SK-N-SH (cell line): ENCODE measurements around the gene P2RX5. TPM values are rescaled to one million over a fixed set of nuclear protein-coding genes. Genes with fewer than 3 reads are reported as not detected.

Source experiments
- CTCF ChIA-PET: fragments of 300-600, 350-600 bp; formaldehyde crosslinking; extraction: SDS; loops from one replicate; lab custom pipeline; 2021; lab: Yijun Ruan, JAX
- POLR2A ChIA-PET: fragments of 350-600 bp; sonication (Branson Sonifier 250); formaldehyde crosslinking; extraction: SDS; loops from one replicate; lab custom pipeline; 2020; ENCODE audit warnings: antibody characterized with exemption, inconsistent platforms; lab: Yijun Ruan, JAX
- DNase-seq: peaks from one replicate; pipeline ENCODE4 v3.0.0; 2012
- H2AFZ ChIP-seq: fragments of 200-600 bp; sonication (generic); 2 replicates; pipeline ENCODE4 v1.8.1; 2016; ENCODE audit warnings: antibody characterized with exemption, mild to moderate bottlenecking, low read depth
- H3F3A ChIP-seq: fragments of 200-600 bp; sonication (generic); replicated peaks from 2 replicates; pipeline ENCODE3; 2016; ENCODE audit warnings: antibody characterized with exemption, mild to moderate bottlenecking; ENCODE audit not compliant: insufficient read depth
- H3K27ac ChIP-seq, 2 experiments: fragments of 200-500 bp in 1 of 2; fragments of 200-600 bp in 1 of 2; sonication (Bioruptor generic) in 1 of 2; sonication (generic), shearing (Covaris generic) in 1 of 2; 2 replicates each; pipeline versions ENCODE4 v1.5.1 to v1.6.1; 2014 to 2016; ENCODE audit warnings: low read depth in 2 of 2, inconsistent platforms in 1 of 2, low read length in 1 of 2, mild to moderate bottlenecking in 1 of 2, mixed read lengths in 1 of 2
- H3K27me3 ChIP-seq: fragments of 200-600 bp; sonication (generic), shearing (Covaris generic); 2 replicates; pipeline ENCODE4 v1.6.1; 2016; ENCODE audit warnings: mixed run types; ENCODE audit not compliant: insufficient read depth
- H3K36me3 ChIP-seq, 2 experiments: fragments of 200-500 bp in 1 of 2; fragments of 200-600 bp in 1 of 2; sonication (Bioruptor generic) in 1 of 2; sonication (generic) in 1 of 2; replicated peaks in 1 of 2; 2 replicates each; pipeline versions ENCODE3 to v1.5.1; 2014 to 2016; ENCODE audit warnings: low read length in 1 of 2, mild to moderate bottlenecking in 1 of 2; ENCODE audit not compliant: insufficient read depth in 2 of 2, control insufficient read depth in 1 of 2
- H3K4me1 ChIP-seq, 2 experiments: fragments of 200-500 bp in 1 of 2; fragments of 200-600 bp in 1 of 2; sonication (Bioruptor generic) in 1 of 2; sonication (generic), shearing (Covaris generic) in 1 of 2; 2 replicates each; pipeline versions ENCODE4 v1.5.1 to v1.6.1; 2014 to 2016; ENCODE audit warnings: low read depth in 1 of 2, low read length in 1 of 2, mixed run types in 1 of 2; ENCODE audit not compliant: insufficient read depth in 2 of 2, control insufficient read depth in 1 of 2
- H3K4me2 ChIP-seq: fragments of 200-600 bp; sonication (generic), shearing (Covaris generic); 2 replicates; pipeline ENCODE4 v1.6.1; 2017; ENCODE audit warnings: mixed run types
- H3K4me3 ChIP-seq, 2 experiments: fragments of 200-500 bp in 1 of 2; fragments of 200-600 bp in 1 of 2; sonication (Bioruptor generic) in 1 of 2; sonication (generic), shearing (Covaris generic) in 1 of 2; 2 replicates each; pipeline versions ENCODE4 v1.5.1 to v1.8.1; 2014 to 2016; ENCODE audit warnings: low read depth in 2 of 2, inconsistent platforms in 1 of 2, low read length in 1 of 2, mild to moderate bottlenecking in 1 of 2, mixed read lengths in 1 of 2, moderate library complexity in 1 of 2
- H3K79me2 ChIP-seq: fragments of 200-600 bp; sonication (generic); 2 replicates; pipeline ENCODE4 v1.8.1; 2017; ENCODE audit warnings: mild to moderate bottlenecking; ENCODE audit not compliant: insufficient read depth
- H3K9ac ChIP-seq: fragments of 200-600 bp; sonication (generic); 2 replicates; pipeline ENCODE4 v1.6.1; 2017; ENCODE audit warnings: mixed run types
- H3K9me2 ChIP-seq: fragments of 200-600 bp; sonication (generic); 2 replicates; pipeline ENCODE4 v1.6.1; 2017; ENCODE audit warnings: mixed run types
- H3K9me3 ChIP-seq: fragments of 200-600 bp; sonication (generic); 2 replicates; pipeline ENCODE4 v1.6.1; 2017; ENCODE audit warnings: mixed run types, mild to moderate bottlenecking, moderate library complexity
- H4K20me1 ChIP-seq: fragments of 200-600 bp; sonication (generic); 2 replicates; pipeline ENCODE4 v1.6.1; 2017; ENCODE audit warnings: mild to moderate bottlenecking, mixed run types; ENCODE audit not compliant: insufficient read depth
- CTCF ChIP-seq: fragments of 200-600 bp; sonication (generic); IDR thresholded peaks from 2 replicates; pipeline ENCODE4 v1.6.1; 2017; ENCODE audit warnings: antibody characterized with exemption, mild to moderate bottlenecking, moderate library complexity
- EP300 ChIP-seq, 2 experiments: IDR thresholded peaks; 2 replicates each; pipeline versions ENCODE4 v1.4.0 to v1.6.1; 2012; ENCODE audit warnings: borderline replicate concordance in 1 of 2, low read depth in 1 of 2, low read length in 1 of 2
- FOXM1 ChIP-seq: IDR thresholded peaks from 2 replicates; pipeline ENCODE4 v1.4.0; 2012; ENCODE audit warnings: low read depth, mild to moderate bottlenecking
- GABPA ChIP-seq: IDR thresholded peaks from 2 replicates; pipeline ENCODE4 v1.4.0; 2012; ENCODE audit warnings: low read depth, mild to moderate bottlenecking
- GATA2 ChIP-seq: sonication (generic); formaldehyde crosslinking; IDR thresholded peaks from 2 replicates; pipeline ENCODE4 v1.5.0; 2020; ENCODE audit warnings: mild to moderate bottlenecking, missing genetic modification reagents
- IRF3 ChIP-seq: fragments of 150-350 bp; IDR thresholded peaks from 2 replicates; pipeline ENCODE4 v1.6.1; 2016; ENCODE audit warnings: mild to moderate bottlenecking, low read depth, low read length
- JUND ChIP-seq: IDR thresholded peaks from 2 replicates; pipeline ENCODE4 v1.4.0; 2012
- MXI1 ChIP-seq: IDR thresholded peaks from 2 replicates; pipeline ENCODE4 v1.6.1; 2012; ENCODE audit warnings: mild to moderate bottlenecking, low read depth, low read length, improper control_type of control experiment
- NFIC ChIP-seq: IDR thresholded peaks from 2 replicates; pipeline ENCODE4 v1.4.0; 2012; ENCODE audit warnings: borderline replicate concordance
- PBX3 ChIP-seq: IDR thresholded peaks from 2 replicates; pipeline ENCODE4; 2012
- POLR2AphosphoS5 ChIP-seq: IDR thresholded peaks from 2 replicates; pipeline ENCODE4 v1.6.1; 2012; ENCODE audit warnings: low read depth, low read length
- RAD21 ChIP-seq: IDR thresholded peaks from 2 replicates; pipeline ENCODE4 v1.6.1; 2012; ENCODE audit warnings: mild to moderate bottlenecking, low read length
- REST ChIP-seq: IDR thresholded peaks from 2 replicates; pipeline ENCODE4 v1.6.1; 2012; ENCODE audit warnings: mild to moderate bottlenecking, low read depth, low read length, moderate library complexity
- RFX5 ChIP-seq: IDR thresholded peaks from 2 replicates; pipeline ENCODE4 v1.6.1; 2012; ENCODE audit warnings: mild to moderate bottlenecking, improper control_type of control experiment, low read length
- RXRA ChIP-seq: IDR thresholded peaks from 2 replicates; pipeline ENCODE4 v1.4.0; 2012; ENCODE audit warnings: low read depth, mild to moderate bottlenecking, borderline replicate concordance
- SIN3A ChIP-seq: IDR thresholded peaks from 2 replicates; pipeline ENCODE4 v1.6.1; 2012; ENCODE audit warnings: low read depth, mild to moderate bottlenecking, low read length, moderate library complexity, borderline replicate concordance
- TAF1 ChIP-seq: IDR thresholded peaks from 2 replicates; pipeline ENCODE4 v1.6.1; 2012; ENCODE audit warnings: low read depth, mild to moderate bottlenecking, low read length, moderate library complexity, borderline replicate concordance
- TCF12 ChIP-seq: IDR thresholded peaks from 2 replicates; pipeline ENCODE4 v1.4.0; 2012
- YY1 ChIP-seq: IDR thresholded peaks from 2 replicates; pipeline ENCODE4 v1.4.0; 2012; ENCODE audit warnings: low read depth, mild to moderate bottlenecking
- WGBS: methylation state at CpG from one replicate; pipeline ENCODE4 v1.1.6; 2017; ENCODE audit warnings: low lambda C conversion rate; 5-methylcytosine and 5-hydroxymethylcytosine counted together
- polyA plus RNA-seq, 3 experiments: library from polyadenylated mRNA; depleted of rRNA; stranded (reverse); fragments of >200 nt; gene quantifications; 2 replicates each; pipeline ENCODE4 v1.2.3, GENCODE V29; 2012

Gene P2RX5
- polyA plus RNA-seq, 1 of the 3 experiments (the other 2 are of a cell fraction), result 0.97 TPM

- no peak for TF ChIP-seq CTCF
- no peak for TF ChIP-seq POLR2AphosphoS5
- no peak for TF ChIP-seq FOXM1
- no peak for TF ChIP-seq TAF1
These were observed 52.0 kb downstream of the P2RX5 start (continued) for GRCh38 chr17:3643889-3644349.

GRCh38 chr17:3641717-3642486 lies 54.1 kb downstream of the P2RX5 start:
- DNase-seq, result no peak
- ChIA-PET CTCF (interaction anchor here (1.0 to 1.5 kb wide), 3 partner anchors 41 to 106 kb away, joined by 3 read pairs; no protein-coding TSS in a partner anchor), POLR2A (no interaction called here)
- Histone ChIP-seq H3K9me2 (no peaks in the 10 kb centered on the region), H3K4me2 (no peak overlapping the region), H3K4me3 (no peak overlapping the region), H2AFZ (no peak overlapping the region), H3F3A (no peaks in the 10 kb centered on the region), H3K9ac (no peak overlapping the region), H3K27me3 (no peaks in the 10 kb centered on the region), H3K4me1 (peaks cover 0 to 3% of the 10 kb centered on the region in 2 experiments; a peak in 1 of 4 replicates), H3K9me3 (no peaks in the 10 kb centered on the region), H3K27ac (no peak overlapping the region), H3K79me2 (no peaks in the 10 kb centered on the region), H3K36me3 (no peaks in the 10 kb centered on the region), H4K20me1 (no peaks in the 10 kb centered on the region)
- 71% methylated on average over 18 of the region's 19 CpGs for WGBS
- TF ChIP-seq RXRA, result no peak
- TF ChIP-seq GATA2 (CRISPR knock-in tag), result no peak
- no peak for TF ChIP-seq EP300 (IDR thresholded peaks at IDR 0.05; ENCODE audit: borderline replicate concordance in 1 of 2, low read depth in 1 of 2, low read length in 1 of 2)
- no peak for TF ChIP-seq SIN3A
- TF ChIP-seq REST, result no peak
- TF ChIP-seq YY1, result no peak
- TF ChIP-seq CTCF, result no peak
- no peak for TF ChIP-seq IRF3
- TF ChIP-seq PBX3, result no peak
- no peak for TF ChIP-seq NFIC
- no peak for TF ChIP-seq RAD21
- no peak for TF ChIP-seq JUND
- TF ChIP-seq TCF12, result no peak
- no peak for TF ChIP-seq RFX5
- no peak for TF ChIP-seq GABPA
- TF ChIP-seq MXI1, result no peak
